GM18870 (cell line): ENCODE results near the gene GPRC5A.
"Not testable (repeated sequence)": the region's sequence is repeated elsewhere in the genome, so short reads cannot be mapped to it uniquely, and the experiment has no call there.

Experiments used
- ATAC-seq: cut with Tn5 transposase; IDR thresholded peaks from one replicate; pipeline ENCODE4 v1.9.1; 2021; ENCODE audit warnings: moderate library complexity; ENCODE audit not compliant: unreplicated experiment

Gene GPRC5A, protein sequence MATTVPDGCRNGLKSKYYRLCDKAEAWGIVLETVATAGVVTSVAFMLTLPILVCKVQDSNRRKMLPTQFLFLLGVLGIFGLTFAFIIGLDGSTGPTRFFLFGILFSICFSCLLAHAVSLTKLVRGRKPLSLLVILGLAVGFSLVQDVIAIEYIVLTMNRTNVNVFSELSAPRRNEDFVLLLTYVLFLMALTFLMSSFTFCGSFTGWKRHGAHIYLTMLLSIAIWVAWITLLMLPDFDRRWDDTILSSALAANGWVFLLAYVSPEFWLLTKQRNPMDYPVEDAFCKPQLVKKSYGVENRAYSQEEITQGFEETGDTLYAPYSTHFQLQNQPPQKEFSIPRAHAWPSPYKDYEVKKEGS

DNA sequence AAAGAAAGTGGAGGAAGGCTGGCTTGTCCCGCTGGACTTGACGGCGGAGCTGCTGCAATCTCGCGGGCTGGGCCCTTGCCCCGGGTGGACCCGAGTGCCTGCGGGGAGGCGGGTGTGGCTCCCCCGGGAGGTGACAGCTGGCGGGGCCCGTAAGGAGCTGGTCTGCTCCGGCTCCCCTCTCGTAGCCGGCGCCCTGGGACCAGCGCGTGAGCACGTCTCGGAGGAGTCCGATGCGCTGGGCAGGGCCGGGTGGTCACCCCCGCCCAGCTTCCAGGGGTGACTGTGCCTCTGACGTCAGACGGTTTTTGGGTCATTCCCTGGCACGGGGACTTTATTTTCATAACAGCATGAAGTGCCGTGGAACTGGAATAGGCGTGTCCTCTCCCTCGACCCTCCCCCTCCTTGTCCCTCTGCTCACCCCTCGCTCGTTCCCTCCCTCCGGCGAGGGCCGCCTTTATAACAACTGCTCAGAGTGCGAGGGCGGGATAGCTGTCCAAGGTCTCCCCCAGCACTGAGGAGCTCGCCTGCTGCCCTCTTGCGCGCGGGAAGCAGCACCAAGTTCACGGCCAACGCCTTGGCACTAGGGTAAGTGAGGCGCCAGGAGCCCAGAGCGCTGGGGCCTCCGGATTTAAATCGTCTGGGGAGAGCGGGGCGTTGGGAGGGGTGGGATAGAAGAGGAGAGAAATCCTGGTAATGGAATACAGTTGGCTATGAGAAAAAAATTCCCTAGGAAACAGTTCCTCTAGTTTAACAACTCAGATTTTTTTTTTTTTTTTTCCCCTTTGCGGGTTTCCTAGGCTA lies at the start of gene GPRC5A:
Gene GPRC5A (plus strand): TSS at position 483 of the 801 bp plus-strand sequence. CDS start 16,688 bp downstream, outside the sequence.
- ATAC-seq, result no peak

DNA sequence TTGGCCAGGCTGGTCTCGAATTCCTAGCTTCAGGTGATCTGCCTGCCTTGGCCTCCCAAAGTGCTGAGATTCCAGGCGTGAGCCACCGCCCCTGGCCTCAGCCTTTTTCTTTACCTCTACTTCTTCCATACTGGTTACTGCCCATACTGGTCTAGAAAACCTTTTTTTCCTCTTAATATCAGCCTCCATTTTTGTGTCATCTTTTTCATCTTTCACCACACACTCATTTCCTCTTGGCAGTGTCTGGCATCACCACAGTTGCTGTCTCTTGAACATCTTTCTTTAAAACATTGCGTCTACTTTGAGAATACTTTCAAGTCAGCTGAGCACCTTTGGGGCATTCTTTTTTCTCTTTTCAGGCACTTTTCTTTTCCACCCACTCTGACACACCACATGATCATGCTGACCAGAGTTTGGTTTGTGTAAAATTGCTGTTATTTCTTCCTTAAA lies 45.5 kb upstream of the GPRC5A start:
- ATAC-seq, result no peak

DNA sequence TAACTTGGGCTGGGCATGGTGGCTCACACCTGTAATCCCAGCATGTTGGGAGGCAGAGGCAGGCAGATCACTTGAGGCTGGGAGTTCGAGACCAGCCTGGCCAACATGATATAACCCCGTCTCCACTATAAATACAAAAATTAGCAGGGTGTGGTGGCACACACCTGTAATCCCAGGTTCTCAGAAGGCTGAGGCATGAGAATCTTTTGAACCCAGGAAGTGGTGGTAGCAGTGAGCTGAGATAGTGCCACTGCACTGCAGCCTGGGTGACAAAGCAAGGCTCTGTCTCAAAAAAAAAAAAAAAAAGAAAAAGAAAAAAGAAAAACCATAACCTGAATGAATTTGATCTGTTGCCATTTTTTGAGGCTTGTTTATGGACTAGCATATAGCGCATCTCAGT lies 44.6 kb upstream of the GPRC5A start:
- not testable (repeated sequence) for ATAC-seq

DNA sequence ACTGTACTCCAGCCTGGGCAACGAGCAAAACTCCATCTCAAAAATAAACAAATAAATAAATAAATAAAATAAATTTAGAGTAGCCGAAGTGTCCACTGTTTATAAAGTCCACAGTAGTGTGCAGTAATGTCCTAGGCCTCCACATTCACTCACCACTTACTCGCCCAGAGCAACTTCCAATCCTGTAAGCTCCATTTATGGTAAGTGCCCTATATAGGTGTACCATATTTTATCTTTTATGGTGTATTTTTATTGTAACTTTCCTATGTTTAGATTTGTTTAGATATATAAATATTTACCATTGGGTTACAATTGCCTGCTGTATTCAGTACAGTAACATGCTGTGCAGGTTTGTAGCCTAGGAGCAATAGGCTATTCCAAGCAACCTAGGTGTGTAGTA lies 37.9 kb upstream of the GPRC5A start:
- no peak for ATAC-seq

DNA sequence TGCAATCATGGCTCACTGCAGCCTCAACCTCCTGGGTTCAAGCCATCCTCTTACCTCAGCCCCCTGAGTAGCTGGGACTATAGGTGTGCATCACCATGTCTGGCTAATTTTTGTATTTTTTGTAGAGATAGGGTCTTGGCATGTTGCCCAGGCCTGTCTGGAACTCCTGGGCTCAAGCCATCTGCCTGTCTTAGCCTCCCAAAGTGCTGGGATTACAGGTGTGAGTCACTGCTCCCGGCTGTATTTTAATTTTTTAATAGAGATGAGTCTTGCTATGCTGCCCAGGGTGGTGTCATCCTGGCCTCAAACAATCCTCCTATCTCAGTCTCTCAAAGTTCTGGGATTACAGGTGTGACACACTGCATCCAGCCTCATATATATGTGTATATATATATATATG lies 31.7 kb upstream of the GPRC5A start:
- ATAC-seq, result no peak

DNA sequence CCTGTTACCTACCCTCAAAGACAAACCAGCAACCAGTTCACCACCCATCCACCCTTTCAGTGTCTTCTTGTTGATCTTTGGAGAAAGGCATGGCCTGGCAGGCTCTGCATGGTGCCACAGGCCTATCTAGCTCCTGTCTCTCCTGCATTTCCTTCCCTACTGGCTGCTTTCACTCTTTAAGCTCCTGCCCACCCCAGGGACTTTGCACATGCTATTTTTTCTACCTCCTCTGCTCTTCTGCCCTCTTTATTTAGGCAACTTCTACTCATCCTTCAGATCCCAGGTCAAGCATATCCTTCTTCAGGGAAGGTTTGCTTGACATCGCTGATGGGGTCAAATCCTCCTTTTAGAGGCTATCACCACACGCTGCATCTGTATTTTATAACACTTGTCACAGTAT lies 27.1 kb upstream of the GPRC5A start:
- ATAC-seq, result no peak

DNA sequence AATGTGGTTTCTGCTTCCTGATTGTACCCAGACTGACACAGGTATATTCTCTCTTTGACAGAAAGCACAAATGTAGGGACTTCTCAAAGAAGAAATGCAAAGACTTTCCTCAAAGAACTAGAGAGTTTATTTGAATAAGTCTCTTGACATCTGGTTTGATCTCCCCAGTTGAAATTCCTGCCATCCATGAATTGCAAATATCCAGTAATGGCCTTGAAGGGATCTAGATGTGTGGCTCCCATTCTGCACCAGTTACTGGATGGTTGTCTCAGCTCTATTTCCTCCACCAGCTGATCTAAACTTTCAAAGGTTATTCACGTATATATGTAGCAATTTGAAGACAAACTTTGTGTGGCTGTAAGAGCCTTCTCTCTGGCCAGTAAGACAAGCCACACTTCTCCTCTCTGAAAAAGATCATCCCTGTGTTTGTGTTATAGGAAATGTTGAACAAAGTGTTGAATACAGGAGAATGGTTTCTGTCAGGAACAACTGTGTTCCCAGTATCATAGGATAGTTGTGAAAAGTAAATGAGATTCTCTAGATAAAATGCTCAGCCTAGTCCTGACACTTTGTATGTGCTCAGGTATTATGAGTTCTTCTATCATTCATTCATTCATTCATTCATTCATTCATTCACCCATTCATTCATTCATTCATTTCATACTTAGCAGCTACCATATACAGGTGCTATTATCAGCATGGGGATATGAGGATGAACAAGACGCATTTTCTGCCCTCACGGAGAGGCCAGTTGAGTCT lies 22.7 kb upstream of the GPRC5A start:
- ATAC-seq, result no peak

DNA sequence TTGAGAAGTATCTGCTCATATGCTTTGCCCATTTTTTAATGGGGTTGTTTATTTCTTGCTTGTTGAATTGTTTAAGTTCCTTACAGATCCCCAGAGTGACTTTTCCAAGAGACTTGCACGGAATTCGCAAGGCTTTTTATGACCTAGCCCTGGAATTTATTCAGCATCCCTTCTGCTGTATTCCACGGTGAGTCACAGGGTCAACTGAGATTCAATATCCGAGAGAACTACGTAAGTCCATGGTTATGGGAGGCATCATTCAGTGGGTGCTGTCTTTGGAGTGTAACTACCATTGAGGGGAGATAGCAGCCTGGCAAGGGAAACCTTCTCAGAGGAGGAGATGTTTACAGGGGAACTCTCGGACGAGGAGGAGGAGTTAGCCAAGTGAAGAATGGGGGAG lies 20.9 kb upstream of the GPRC5A start:
- no peak for ATAC-seq

DNA sequence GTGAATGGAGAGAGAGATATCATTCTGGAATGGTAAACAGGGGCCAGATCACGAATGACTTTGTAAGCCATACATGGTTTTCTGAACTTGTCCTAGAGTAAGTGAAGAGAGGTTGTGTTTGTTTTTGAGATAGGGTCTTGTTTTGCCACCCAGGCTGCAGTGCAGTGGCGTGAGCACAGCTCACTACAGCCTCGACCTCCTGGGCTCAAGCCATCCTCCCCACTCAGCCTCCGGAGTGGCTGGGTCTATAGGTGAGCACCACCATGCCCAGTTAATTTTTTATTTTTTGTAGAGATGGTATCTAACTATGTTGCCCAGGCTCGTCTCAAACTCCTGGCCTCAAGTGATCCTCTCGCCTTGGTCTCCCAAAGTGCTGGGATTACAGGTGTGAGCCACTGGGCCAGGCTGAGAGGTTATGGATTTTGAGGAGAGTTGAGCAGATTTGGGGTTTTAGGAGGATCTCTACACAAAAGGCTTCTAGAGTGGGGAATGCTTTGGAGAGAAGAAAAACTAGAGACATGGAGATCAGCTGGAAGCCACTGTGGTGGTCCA lies 19.7 kb upstream of the GPRC5A start:
- no peak for ATAC-seq

DNA sequence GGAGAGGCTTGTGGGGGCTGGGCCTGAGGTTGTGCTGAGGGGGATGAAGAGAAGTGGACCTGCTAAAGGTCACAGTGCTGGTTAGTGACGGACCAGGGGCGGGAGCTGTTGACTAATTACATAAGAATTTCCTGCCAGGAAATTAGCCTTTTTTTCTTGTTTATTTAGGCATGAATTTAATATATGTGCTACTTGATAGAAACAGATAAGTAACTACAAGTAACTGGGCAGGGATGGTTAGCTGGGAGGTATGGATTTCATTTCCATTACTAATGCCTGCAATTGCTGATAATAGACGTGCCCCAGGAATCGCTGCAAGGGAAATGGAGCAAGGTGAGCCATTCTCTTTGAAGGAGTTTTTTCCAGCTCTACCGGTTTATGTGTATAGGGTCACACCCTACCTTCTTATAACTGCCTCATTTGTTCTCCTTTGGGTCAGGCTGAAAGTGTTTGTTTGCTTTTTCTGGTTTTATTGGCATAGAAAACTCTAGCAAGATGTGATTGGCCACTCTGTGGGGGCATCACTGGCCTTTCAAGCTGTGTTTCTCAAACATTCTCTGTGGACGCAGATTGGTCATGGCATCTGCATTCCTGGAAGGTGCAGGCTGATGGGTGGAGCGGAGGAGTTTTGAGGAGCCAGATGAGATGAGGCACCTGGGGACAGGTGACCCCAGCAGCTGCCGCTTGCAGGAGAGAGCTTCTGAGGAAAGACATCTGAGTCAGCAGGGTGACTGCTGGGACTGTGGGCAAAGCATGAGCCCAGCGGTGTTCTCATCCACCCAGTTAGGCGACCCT lies 19.0 kb upstream of the GPRC5A start:
- ATAC-seq, result no peak

DNA sequence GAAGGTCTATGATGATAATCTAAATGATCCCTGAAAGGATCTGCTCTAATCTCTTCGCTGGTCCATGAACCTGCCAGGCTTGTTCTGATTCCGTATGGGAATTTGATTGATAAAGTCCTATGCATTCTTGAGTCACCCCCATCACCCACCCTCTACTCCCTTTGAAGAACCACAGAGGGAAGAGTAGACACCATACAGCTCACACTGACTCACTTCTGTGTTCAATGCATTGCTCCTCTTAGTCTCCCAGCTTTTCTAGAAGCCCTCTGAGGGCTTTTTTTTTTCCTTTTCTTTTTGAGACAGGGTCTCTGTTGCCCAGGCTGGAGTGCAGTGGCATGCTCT lies 18.5 kb upstream of the GPRC5A start:
- no peak for ATAC-seq

DNA sequence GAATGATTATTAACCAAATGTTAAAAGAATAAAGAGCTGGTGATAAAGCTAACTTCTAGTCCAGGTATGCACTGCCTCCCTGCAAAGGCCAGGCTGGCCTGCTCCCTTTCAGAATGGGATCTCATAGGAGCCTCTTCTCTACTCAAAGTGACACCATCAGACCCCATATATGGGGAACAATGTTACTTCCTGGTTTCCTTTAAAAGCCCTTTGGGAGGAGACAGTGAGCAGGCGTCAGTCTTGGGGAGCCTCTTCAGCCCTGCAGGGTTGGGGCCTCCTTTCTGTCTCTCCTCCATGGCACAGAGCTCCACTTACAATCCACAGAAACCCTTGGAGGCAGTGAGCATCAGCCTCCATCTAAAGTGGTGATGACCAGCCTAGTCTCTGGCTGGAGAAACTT lies 17.3 kb upstream of the GPRC5A start:
- ATAC-seq, result no peak

DNA sequence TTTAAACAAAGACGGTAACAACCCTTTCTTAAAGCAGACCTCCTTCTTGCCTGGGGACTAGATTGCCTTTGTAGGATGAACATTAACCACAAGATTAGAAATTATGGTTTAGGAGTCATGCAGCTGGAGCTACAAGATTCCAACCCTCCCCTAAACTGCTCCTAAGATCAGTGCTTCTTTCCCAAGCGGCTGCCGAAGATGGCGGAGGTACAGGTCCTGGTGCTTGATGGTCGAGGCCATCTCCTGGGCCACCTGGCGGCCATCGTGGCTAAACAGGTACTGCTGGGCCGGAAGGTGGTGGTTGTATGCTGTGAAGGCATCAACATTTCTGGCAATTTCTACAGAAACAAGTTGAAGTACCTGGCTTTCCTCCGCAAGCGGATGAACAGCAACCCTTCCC lies 16.1 kb upstream of the GPRC5A start:
- not testable (repeated sequence) for ATAC-seq

DNA sequence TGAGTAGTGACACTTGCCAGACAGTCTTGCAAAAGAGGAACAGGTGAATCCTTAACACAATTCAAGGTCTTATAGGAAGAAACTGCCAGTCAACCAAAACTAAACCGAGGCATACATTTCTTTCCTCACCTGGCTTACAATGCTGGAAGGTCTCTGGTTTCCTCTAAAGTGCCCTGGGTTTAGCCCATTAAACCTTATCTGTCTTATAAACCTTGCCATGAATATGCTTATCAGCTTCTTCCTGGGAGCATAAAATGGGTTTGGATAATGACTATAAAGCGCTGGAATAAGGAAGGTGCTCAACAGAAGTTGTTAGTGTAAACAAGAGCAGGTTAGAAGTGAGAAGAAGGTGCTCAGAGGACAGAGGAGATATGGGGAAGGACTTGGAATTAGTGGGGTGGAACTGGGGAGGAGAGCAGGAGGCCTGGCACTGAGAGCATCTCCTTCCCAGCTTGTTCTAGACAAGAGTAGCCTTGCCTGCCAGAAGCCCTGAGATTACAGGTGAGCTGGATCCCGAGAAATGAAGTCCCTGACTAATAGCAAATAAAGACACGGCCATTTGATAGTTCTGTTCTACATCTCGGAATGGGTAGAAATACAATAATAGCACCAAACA lies 14.1 kb upstream of the GPRC5A start:
- no peak for ATAC-seq

DNA sequence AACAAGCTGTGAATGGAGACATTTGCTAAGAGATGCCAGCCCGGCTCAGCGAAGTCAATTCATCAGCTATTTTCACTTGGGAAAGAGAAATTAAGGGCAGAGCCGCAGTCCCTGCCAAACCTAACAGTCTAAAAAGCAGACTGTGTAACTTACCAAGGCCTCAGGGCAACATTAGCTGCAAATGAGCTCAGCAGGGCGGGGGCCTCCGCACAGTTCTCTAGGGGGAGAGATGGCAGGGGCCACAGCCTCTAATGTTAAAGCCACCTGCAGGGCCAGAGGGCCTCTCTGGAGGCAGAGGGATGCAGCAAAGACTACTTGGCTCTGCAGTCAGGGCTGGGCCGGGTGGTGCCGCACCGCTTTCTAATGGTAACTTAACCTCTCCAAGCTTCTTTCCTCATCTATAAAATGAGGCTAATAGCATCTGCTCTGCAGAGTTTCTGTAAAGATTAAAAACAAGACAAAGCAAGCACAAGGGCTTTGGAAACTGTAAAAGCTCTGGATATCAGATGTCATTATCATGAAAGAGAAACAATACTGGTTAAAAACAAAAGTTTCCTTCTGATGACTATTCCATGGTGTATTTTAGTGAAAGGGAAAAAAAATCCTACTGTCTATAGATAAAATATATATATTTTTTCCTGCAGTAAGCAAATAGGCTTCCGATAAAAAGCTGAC lies 13.4 kb upstream of the GPRC5A start:
- ATAC-seq, result no peak

DNA sequence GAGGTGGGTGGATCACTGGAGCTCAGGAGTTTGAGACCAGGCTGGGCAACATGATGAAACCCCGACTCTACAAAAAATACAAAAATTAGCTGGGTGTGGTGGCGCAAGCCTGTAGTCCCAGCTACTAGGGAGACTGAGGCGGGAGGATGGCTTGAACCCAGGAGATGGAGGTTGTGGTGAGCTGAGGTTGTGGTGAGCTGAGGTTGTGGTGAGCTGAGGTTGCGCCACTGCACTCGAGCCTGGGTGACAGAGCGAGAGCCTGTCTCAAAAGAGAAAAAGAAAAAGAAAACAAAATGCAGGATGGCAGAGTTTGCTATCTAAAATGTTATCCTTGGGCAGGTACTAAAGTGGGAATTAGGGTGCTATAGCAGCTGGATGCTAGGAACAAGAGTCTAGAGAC lies 10.8 kb upstream of the GPRC5A start:
- no peak for ATAC-seq

DNA sequence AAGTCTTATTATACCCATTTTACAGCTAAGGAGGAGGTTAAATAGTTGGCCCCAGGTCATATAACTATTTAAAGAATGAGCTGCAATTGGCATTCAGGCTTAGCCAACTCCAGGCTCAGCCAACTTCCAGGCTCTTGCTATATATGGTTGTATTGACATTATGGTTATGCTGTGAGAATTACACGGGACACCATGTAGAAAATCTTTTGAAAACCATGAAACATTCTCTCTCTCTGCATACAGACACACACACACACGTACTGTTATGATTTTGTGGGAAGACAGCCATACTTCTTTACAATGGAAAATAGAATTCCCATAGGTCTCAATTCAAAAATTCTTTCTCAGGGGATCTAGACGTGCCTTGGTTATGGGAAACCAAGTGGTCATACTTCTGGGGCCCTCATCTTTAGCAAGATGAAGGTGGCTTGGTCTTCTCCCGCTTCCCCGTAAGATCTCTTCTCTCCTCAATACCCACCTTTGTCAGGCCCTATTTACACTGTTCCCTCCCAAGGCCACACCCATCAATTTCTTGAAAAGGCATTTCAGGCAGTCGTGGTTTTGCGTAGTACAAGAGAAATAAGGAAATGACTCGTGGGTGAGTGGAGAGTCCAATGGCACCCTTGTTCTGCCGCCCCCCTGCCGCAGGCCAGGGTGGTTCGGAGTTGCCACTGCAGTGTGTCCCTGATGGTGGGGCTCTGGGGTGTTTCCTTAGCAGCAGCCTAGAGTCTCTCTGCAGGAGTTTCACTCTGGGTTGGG lies 10.0 kb upstream of the GPRC5A start:
- ATAC-seq, result no peak

DNA sequence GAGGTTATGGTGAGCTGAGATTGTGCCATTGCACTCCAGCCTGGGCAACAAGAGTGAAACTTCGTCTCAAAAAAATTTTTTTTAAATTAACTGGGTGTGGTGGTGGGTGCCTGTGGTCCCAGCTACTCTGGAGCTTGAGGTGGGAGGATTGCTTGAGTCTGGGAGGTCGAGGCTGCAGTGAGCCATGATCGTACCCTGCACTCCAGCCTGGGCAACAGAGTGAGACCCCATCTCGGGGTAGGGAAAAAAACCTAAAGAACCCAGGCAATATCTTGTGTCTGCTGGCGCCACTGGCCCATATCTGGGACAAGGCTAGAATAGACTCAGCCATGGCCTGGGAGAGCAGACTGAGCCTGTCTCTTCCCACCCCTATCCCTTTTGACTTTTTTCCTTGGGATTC lies 9.1 kb upstream of the GPRC5A start:
- ATAC-seq, result no peak
